ENCODE data around the gene AP4S1. TPM values are rescaled to one million over a fixed set of nuclear protein-coding genes. Genes with fewer than 3 reads are reported as not detected.

Gene AP4S1
- total and polyA plus RNA-seq, 2 of the 8 experiments (the other 6 are each of a cell fraction or from before 2014, with no cell fraction given): 2.8 to 9.9 TPM

DNA sequence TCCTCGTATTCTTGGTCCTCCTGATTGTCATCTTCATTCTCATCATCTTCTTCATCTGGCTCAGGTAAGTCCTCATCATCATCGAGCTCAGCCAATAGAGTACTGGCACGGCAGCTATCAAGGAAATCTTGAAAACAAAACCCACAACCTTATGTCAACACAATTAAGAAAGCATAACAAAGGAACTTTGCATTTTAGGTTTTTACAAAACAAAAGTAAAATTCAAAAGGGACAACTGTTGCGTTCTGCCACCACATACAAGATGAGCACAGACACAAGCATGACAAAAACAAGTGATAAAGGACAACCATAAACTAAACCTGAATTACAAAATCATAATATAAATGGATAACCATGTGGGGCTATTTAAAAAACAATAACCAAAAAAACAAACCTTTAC lies 97.5 kb downstream of the AP4S1 start:
- Histone ChIP-seq H2AFZ (ENCODE audit: low read length) (no peak overlapping the region), H3K36me3 (ENCODE audit: control insufficient read depth in 2 of 4, insufficient read depth in 4 of 4, low read length in 3 of 4) (peaks cover 0 to 67% (median 18%) of the 10 kb centered on the region in 4 experiments; a peak in 7 of 8 replicates), H3K23me2 (ENCODE audit: low read depth, low read length) (no peaks in the 10 kb centered on the region), H3K56ac (replicated peaks; ENCODE audit: insufficient read length, low read depth, low read length) (no peak overlapping the region), H2BK12ac (ENCODE audit: low read depth, low read length) (no peak overlapping the region), H3K27ac (ENCODE audit: low read depth, low read length) (no peak overlapping the region), H3K23ac (ENCODE audit: insufficient read length) (no peak overlapping the region), H3K9me3 (ENCODE audit: insufficient read depth in 2 of 2, low read depth in 1 of 2, low read length in 1 of 2) (no peaks in the 10 kb centered on the region), H4K20me1 (replicated peaks in 1 of 2; ENCODE audit: control insufficient read depth in 1 of 2, insufficient read depth in 2 of 2, low read length in 2 of 2) (no peaks in the 10 kb centered on the region), H3K79me2 (ENCODE audit: control insufficient read depth in 1 of 2, insufficient read depth in 2 of 2, low read length in 2 of 2) (no peaks in the 10 kb centered on the region), H2BK120ac (replicated peaks; ENCODE audit: low read depth, low read length) (no peak overlapping the region), H3K4me1 (replicated peaks in 1 of 4; ENCODE audit: control insufficient read depth in 3 of 4, insufficient read depth in 4 of 4, low read length in 3 of 4) (peaks cover 3 to 12% (median 7%) of the 10 kb centered on the region in 4 experiments; a peak in 6 of 7 replicates), H2AK5ac (ENCODE audit: low read depth, low read length) (no peak overlapping the region), H3K14ac (ENCODE audit: insufficient read length) (no peak overlapping the region), H4K5ac (ENCODE audit: insufficient read length, low read depth, low read length) (no peak overlapping the region), H3K9ac (replicated peaks in 1 of 4; ENCODE audit: extremely low read depth in 1 of 4, low read depth in 3 of 4, low read length in 3 of 4) (no peak overlapping the region), H2BK5ac (ENCODE audit: low read depth, low read length) (no peak overlapping the region), H2BK20ac (ENCODE audit: low read length) (no peak overlapping the region), H2BK15ac (ENCODE audit: low read length) (no peak overlapping the region), H3K4me2 (ENCODE audit: insufficient read depth in 1 of 2, low read depth in 2 of 2, low read length in 2 of 2) (peak overlapping the region; percentile 34 to 43; a peak in 3 of 4 replicates), H3K79me1 (ENCODE audit: low read depth, low read length) (no peaks in the 10 kb centered on the region), H3K4ac (replicated peaks; ENCODE audit: insufficient read length, low read depth, low read length) (no peak overlapping the region), H3K18ac (ENCODE audit: extremely low read depth, low read length) (no peak overlapping the region), H4K8ac (ENCODE audit: extremely low read depth, insufficient read depth, low read length) (no peak overlapping the region), H3K27me3 (replicated peaks in 1 of 4; ENCODE audit: control insufficient read depth in 3 of 4, extremely low read depth in 1 of 4, insufficient read depth in 3 of 4, low read length in 3 of 4) (no peaks in the 10 kb centered on the region), H4K91ac (replicated peaks; ENCODE audit: insufficient read length, low read length) (no peak overlapping the region), H3K4me3 (ENCODE audit: extremely low read depth in 1 of 4, insufficient read depth in 2 of 4, low read depth in 3 of 4, low read length in 4 of 4) (no peak overlapping the region; a peak in 1 of 8 replicates)
- POLR2A ChIA-PET (ENCODE audit: partially characterized antibody): interaction anchor here (0.7 kb wide), 1 partner anchor 13 kb away, joined by 3 read pairs; no protein-coding TSS in a partner anchor
- DNase-seq (ENCODE audit: low read depth in 1 of 2, low spot score in 2 of 2) (peak in 1 of 2 experiments; percentile 31), FAIRE-seq (peak; percentile 65)
- WGBS, 2 experiments (ENCODE audit: extremely low coverage in 1 of 2, insufficient coverage in 1 of 2, insufficient read length in 1 of 2, insufficient replicate concordance in 2 of 2, low coverage in 1 of 2, low lambda C conversion rate in 2 of 2, missing lambda C conversion rate in 1 of 2): 33% methylated on average over 4 of the region's 4 CpGs; no CpG with 5 or more reads in 1 of the 2 experiments
- CTCF ChIA-PET (ENCODE audit: partially characterized antibody): no interaction called here
- TF ChIP-seq HDAC2 (IDR thresholded peaks at IDR 0.05; ENCODE audit: borderline replicate concordance in 1 of 2, low read depth in 2 of 2, low read length in 2 of 2): peak in 1 of 2 experiments; percentile 32; a peak in 1 of 4 replicates
- no peak for TF ChIP-seq RNF2 (IDR thresholded peaks at IDR 0.05; ENCODE audit: borderline replicate concordance, low read depth, low read length, missing control alignments, poor library complexity, severe bottlenecking)
